PFSK-1 (cell line): ENCODE data around the gene KRTAP2-1.

Experiments used
- POLR2AphosphoS5 ChIP-seq: IDR thresholded peaks from 2 replicates; pipeline ENCODE4 v1.6.1; 2012; ENCODE audit warnings: low read depth, mild to moderate bottlenecking, control low read depth, low read length, moderate library complexity
- SIN3A ChIP-seq: IDR thresholded peaks from 2 replicates; pipeline ENCODE4 v1.6.1; 2012; ENCODE audit warnings: mild to moderate bottlenecking, low read length, moderate library complexity, borderline replicate concordance; ENCODE audit not compliant: insufficient read depth
- TAF1 ChIP-seq: IDR thresholded peaks from 2 replicates; pipeline ENCODE4 v1.6.1; 2012; ENCODE audit warnings: low read length, control low read depth, borderline replicate concordance; ENCODE audit not compliant: insufficient read depth
- TF ChIP-seq, protein P1 (sequence below), 2 experiments: IDR thresholded peaks; 2 replicates each; pipeline versions ENCODE4 v1.6.1 to v1.8.0; 2011 to 2012; ENCODE audit warnings: low read depth in 2 of 2, low read length in 2 of 2, control low read depth in 1 of 2, inconsistent platforms in 1 of 2, mild to moderate bottlenecking in 1 of 2, moderate library complexity in 1 of 2; ENCODE audit not compliant: insufficient read depth in 1 of 2

DNA sequence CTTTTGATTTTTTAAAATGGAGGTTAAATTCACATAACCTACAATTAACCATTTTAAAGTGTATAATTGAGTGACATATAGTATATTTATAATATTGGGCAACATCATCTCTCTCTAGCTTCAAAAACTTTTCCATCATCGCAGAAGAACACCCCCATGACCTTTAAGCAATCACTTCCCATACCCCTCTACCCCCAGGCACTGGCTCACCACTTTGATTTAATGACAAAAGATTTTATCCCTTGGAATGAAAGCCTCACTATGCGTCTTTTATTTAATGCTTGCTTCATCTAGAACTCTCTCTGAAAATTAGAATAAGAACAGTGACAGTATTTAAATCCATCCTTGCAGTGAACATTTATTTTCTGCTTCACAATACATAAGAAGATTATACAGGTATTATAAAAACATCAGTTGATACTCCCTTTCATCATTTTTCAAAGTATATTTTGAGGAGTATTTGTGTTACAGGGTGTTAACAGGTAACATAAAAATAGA, 9.2 kb downstream of the KRTAP2-1 start:
- TF ChIP-seq POLR2AphosphoS5 (no peak), SIN3A (no peak), TAF1 (no peak)
- TF ChIP-seq, protein P1, sequence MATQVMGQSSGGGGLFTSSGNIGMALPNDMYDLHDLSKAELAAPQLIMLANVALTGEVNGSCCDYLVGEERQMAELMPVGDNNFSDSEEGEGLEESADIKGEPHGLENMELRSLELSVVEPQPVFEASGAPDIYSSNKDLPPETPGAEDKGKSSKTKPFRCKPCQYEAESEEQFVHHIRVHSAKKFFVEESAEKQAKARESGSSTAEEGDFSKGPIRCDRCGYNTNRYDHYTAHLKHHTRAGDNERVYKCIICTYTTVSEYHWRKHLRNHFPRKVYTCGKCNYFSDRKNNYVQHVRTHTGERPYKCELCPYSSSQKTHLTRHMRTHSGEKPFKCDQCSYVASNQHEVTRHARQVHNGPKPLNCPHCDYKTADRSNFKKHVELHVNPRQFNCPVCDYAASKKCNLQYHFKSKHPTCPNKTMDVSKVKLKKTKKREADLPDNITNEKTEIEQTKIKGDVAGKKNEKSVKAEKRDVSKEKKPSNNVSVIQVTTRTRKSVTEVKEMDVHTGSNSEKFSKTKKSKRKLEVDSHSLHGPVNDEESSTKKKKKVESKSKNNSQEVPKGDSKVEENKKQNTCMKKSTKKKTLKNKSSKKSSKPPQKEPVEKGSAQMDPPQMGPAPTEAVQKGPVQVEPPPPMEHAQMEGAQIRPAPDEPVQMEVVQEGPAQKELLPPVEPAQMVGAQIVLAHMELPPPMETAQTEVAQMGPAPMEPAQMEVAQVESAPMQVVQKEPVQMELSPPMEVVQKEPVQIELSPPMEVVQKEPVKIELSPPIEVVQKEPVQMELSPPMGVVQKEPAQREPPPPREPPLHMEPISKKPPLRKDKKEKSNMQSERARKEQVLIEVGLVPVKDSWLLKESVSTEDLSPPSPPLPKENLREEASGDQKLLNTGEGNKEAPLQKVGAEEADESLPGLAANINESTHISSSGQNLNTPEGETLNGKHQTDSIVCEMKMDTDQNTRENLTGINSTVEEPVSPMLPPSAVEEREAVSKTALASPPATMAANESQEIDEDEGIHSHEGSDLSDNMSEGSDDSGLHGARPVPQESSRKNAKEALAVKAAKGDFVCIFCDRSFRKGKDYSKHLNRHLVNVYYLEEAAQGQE (IDR thresholded peaks at IDR 0.05; ENCODE audit: insufficient read depth in 1 of 2, low read depth in 2 of 2, low read length in 2 of 2), result no peak
